Measurements from ENCODE around the gene CXCL8.
"Not testable (repeated sequence)": the region's sequence is repeated elsewhere in the genome, so short reads cannot be mapped to it uniquely, and the experiment has no call there.

The CXCL8 gene

DNA sequence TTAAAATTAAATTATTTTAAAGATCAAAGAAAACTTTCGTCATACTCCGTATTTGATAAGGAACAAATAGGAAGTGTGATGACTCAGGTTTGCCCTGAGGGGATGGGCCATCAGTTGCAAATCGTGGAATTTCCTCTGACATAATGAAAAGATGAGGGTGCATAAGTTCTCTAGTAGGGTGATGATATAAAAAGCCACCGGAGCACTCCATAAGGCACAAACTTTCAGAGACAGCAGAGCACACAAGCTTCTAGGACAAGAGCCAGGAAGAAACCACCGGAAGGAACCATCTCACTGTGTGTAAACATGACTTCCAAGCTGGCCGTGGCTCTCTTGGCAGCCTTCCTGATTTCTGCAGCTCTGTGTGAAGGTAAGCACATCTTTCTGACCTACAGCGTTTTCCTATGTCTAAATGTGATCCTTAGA, at the start of gene CXCL8:
Gene CXCL8, plus strand, starts transcription at position 217 of the 426 bp plus-strand sequence. Its CDS starts 90 bp downstream, at position 307.
- no peak for DNase-seq

DNA sequence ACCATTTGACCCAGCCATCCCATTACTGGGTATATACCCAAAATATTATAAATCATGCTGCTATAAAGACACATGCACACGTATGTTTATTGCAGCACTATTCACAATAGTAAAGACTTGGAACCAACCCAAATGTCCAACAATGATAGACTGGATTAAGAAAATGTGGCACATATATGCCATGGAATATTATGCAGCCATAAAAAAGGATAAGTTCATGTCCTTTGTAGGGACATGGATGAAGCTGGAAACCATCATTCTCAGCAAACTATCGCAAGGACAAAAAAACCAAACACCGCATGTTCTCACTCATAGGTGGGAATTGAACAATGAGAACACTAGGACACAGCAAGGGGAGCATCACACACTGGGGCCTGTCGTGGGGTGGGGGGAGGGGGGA, 49.2 kb upstream of the CXCL8 start:
- DNase-seq: not testable (repeated sequence)

DNA sequence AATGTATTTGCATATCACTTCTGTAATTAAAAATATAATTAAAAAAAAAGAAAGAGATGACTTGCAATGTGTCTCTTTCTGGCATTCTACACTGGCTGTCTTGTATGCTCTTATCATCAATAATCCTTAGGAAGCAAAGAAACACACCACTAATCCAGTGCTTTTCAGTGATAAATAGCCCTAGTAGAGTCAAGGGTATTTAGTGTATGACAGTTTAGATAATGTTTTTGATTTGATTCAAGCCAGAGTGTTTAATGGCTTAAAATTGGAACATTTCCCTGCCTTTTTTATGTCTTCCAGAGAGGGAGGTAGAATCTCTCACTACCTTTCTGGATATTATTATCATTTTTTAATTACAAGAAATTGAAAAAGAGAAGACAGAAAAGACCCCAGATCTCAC, 48.6 kb upstream of the CXCL8 start:
- no peak for DNase-seq

DNA sequence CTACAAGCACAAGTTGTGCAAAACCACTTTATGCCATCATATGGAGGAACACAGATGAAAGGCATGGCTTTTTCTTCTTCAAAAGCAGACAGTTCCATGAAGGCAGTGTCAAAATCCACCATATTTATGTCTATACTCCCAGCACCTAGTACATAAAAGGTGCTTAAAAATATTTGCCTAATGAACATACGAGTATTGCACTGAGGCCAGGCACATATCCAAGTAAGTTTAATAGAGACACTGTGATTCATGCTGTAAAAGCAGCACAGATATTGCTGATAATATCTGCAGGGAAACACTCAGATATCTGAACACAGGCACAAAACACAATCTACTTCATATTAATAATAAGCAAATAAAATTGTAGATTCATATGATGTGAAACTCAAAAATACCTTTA, 48.1 kb upstream of the CXCL8 start:
- no peak for DNase-seq

DNA sequence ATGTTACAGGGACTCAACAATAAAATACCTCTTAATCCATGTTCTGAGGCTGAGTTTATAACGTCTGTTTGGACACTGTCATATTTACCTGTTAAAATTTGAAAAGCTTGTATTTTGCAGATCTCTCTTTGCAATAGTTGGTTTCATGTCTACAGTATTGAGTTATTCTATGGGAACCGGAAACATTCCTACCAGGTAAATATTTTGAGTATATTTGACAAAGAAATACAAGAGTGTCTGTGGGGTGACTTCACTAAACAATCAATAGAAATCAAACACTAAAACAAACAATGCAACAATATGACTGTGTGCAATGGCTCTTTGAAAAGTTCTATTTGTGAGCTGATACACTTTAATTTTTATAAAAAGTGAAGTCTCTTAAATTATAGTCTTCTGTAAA, 47.7 kb upstream of the CXCL8 start:
- no peak for DNase-seq

DNA sequence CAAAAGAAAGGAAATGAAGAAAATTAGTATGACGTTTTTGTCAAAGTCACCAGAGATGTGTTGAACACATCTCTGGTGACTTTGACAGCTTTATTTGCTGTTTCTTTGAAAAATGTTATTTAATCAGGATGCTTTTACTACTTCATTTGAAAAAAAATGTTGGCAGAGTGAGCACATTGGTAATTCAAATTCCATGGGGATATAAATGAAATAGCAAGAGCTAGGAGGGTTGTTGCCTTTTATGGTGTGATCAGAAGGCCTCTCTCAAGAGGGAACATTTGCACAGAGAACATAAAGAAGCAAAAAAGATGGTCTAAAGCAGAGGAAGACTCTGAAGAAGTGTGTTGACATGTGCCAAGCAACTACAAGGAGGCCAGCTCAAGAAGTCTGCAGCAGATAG, 46.6 kb upstream of the CXCL8 start:
- no peak for DNase-seq

DNA sequence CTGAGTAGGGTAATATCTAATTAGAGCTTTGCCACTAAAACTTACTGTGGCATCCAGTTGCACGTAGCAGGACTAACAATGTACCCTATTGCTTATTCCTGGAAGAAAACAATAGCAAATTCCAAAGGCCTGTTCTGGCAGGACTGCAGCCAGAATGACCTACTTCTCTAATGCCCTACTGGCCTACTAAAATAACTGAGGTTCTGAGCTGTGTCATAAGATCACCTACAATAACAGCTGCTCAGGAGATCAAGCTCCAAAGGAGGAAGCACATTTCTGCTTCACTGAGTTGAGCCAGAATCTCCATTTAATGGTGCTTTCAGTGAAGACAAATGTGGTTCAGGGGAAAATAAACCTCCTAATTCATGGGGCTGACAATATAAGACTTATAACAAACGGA, 42.2 kb upstream of the CXCL8 start:
- no peak for DNase-seq

DNA sequence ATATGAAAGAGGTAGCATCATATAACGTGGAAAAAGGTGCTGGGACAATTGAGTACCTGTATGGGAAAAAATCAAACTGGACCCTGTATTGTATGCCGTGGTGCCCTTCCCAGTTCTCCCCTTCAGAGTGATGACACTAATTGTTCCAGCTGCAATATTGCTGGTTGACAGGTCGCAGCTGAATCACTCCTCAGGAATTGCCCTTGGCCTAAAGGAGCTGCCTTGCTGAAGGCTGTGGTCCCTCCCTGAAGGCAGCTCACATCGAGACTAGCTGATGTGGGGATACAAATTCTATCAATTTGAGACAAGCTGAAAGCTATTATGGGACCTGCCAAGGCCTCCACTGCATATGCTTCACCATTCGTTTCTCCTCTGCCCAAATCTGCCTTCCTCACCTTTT, 39.3 kb upstream of the CXCL8 start:
- no peak for DNase-seq

DNA sequence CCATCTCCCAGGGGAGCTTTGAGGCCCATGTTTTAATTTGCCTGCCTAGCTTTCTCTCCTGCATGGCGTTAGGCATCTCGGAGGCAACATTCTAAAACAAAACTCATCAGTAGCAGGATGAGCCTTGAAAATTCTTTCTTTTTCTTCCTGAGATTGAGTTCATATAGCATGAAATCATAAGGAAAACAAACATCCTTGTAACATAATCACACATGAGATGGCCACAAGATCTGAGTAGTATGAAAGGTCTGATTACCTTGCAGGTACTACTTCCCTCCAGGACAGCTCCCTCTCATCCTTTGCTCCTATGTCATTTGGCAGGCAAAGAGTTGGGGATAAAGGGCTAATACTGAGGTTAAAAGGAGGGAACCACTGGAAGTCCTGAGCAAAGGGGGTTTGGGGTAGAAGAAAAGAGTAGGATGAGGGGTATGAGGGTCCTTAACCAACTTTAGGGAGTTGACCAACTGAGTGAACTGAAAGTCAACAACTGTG, 37.5 kb upstream of the CXCL8 start:
- no peak for DNase-seq

DNA sequence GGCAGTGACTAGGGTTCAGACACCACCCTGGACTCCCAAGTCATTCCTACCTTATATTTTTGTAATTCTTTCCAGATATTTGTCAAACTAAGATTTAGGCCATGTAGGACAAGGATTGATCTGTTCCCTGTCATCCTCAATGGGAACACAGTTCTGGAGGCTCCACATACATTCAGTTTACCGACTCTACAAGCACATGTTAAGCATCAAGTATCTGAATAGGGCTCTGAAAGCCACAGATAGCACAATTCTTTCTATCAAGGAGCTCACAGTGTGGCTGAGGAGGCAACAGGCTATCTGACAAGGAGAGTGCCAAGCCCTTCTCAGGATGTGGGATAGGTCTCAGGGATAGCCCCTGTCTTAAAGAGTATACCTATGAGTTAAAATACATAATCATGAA, 37.0 kb upstream of the CXCL8 start:
- DNase-seq: no peak

DNA sequence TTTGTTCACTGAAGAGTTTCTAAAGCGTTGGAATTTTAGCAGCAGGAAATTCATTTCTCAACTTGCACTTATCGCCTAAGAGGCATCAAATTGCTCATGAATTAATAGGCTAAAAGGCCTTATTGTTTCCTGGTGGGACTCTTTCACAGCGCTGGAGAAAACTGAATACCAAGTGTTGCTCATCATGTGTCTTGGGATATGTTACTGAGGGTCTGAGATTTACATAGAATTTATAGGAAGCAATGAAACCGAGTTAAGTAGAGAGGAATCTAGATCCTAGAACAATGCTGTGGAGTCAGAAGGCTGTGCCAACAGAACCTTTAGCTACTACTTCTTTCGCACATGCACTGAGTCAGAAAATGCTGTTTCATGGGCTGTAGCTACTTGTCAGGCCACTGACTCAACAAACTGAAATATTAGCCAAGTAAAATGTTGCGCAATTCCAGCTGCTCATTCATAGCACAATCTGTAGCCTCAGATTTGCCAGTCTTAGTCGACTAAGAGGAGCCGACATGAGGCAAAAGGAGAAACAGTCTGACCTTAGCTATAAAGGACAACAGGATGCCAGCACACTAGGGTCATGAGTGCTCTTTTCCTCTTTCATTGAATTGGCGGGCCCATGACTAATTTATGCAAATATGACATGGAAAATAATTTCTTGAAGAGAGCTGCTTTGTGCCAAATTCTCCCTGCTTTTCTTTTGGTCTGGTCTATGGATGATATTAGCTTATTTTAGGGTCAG, 35.9 kb upstream of the CXCL8 start:
- DNase-seq: no peak

DNA sequence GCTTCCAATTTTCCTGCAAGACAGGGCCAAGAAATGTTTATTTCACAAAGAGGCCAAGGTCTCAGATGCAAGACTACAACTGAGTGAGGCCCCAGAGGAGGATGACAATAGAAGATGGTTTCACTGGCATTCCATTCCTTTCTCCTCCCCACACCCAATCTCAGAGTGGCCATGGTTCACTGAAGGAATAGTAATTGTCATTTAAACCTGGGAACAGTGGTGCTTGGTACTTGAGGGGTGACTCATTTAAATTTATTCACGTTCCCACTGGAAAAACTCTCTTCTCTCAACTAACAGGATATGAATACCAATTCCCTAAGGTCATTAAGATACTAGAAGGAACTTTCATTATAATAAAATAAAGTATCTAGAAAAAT, 35.3 kb upstream of the CXCL8 start:
- DNase-seq: no peak

DNA sequence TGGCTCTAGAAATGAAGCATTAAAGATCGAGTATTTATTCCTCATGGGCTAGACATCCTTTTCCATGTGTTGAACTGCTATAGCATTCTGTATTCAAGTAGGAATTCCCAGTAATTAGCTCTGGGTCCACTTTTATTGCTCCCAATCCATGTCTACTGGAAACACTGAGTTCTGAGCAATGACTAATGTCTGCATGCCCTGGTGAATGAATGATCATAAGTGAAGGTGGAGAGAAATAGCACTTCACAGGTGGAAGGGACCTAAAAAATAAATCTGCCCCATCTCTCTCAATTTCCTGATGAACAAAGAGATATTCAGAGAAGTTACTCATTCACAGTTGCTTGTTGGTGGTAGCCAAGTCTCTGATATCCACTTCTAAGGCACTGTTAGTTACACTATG, 34.6 kb upstream of the CXCL8 start:
- no peak for DNase-seq

DNA sequence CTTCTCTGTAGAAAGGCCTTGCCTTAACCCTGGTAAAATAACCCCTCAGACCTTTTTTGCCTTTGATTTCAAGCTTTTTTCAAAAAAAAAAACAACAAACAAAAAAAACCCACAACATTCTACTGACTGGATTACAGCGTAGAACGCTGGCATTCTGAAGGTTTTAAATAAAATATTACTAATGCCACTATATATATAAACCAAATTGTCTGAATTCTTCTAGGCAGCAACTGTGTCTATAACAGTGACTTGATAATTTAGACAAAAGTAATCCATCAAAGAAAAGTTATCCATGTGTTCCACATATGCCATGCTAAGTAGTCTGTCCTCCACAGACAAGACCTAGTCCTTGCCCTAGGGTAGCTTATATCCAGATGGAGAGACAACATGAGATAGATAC, 33.6 kb upstream of the CXCL8 start:
- DNase-seq: no peak

DNA sequence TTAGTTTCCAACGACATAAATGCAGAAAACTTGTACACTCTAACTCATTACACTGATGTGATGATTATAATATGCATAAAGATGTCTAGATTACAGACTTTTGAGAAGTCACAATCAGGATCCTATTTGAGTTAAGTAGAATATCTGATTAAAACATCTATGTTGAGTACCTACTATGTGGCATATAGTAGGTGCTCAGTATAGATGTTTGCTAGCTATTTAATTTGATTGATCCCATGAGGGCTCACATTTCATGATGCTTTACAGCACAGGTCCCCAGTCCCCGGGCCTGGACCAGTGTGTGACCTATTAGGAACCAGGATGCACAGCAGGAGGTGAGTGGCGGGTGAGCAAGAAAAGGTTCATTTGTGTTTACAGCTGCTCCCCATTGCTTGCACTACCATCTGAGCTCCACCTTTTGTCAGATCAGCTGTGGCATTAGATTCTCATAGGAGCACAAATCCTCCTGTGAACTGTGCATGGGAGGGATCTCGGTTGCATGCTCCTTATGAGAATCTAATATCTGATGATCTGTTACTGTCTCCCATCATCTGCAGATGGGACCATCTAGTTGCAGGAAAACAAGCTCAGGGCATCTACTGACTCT, 33.0 kb upstream of the CXCL8 start:
- DNase-seq: no peak

DNA sequence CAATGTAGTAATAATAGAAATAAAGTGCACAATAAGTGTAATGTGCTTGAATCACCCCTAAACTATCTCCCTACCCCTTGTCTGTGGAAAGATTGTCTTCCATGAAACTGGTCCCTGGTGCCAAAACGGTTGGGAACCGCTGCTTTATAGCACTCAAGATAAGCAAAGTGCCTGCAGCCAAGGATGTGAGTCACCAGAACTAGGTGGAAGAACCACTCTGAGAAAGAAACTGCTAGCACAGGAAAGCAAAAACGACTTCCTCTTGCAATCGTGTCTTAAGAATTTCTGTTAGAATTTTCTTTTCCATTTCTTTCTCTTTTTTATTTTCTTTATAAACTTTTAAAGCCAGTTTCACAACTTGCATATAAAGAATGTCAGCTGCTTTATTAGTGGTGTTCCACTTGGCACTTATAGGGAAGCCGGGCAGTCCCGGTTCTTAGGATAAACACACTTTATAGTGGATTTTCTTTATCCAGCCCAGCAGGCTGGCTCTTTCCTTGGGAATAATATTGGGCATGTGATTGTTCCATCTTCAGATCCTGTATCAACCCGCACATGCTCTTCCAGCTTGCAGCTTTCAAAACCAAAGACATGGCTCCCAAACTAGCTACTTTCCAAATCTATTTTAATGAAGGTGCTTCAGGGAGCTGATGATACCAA, 32.3 kb upstream of the CXCL8 start:
- no peak for DNase-seq

DNA sequence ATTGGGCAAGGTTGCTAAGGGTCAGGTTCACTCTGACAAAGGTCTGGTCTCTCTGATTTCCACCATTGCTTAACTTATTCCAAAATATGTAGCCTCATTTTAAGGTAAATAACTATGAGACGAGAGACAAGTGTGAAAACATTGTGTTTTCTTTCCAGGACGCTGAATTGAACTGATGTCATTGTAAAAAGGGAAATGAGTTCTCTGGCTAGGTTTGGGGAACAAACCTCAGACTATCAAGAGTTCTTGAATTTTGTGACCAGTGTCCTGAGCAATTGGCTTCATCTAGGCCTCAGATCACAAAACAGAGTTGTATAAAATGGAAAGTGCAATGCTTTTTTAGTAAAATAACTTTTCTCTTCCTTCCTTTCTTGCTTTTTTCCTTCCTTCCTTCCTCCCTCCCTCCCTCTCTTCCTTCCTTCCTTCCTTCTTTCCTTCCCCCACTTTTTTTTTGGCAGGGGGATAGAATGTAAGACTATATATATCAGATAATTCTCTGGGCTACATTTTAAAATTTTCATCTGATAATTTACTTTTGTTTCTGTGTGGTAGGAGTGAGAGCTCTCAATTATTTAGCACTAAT, 30.8 kb upstream of the CXCL8 start:
- no peak for DNase-seq

DNA sequence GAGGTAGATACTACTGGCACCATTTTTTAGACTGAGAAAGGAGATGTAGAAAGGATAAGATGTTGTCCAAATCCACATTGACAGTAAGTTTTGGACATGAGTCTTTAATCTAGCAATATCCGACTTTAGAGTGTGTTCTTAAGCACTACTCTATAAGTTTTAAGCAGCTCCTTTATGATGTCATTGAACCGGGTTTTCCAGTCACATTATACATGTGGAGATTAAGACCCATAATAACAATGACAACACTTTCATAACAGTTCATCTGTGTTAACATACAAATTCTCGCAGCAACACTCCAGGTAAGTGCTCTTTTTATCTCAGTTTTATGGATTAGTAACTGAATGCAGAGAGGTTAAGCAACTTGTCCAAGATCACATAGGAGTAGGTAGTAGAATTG, 30.3 kb upstream of the CXCL8 start:
- DNase-seq: no peak

DNA sequence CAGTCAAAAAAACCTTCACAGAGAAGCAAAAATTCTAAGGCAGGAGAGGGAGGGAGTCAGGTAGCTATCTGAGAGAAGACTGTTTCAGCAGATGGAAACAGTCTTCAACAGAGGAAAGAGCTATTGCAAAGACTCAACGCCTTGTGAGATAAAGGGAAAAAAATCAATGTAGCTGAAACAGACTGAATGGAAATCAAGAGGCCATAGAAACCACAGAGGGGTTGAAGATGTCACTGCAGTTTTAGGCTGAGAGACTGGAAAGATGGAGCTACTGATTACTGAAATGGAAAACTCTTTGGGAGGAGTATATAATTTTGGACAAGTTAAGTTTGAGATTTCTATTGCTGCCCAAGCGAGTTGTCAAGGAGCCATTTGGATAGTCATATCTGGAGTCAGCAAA, 28.4 kb upstream of the CXCL8 start:
- DNase-seq: no peak

DNA sequence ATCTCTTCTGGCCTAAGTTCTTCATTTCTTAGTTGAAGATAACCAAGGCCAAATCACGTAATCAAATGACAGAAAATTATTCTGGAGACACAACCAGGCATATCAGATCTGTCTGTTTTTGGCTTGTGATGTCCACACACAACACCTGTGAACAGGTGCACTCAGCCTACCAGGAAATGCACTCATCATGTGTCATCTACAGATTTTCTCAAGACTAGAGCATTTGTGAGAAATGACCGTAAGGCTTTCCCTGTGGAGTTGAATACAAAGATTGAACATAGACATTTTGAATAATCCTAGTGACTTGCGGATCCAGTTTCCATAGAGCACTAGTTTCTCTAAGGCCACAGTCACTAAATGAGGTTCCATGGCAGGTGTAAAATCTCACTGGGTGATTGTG, 26.7 kb upstream of the CXCL8 start:
- no peak for DNase-seq

DNA sequence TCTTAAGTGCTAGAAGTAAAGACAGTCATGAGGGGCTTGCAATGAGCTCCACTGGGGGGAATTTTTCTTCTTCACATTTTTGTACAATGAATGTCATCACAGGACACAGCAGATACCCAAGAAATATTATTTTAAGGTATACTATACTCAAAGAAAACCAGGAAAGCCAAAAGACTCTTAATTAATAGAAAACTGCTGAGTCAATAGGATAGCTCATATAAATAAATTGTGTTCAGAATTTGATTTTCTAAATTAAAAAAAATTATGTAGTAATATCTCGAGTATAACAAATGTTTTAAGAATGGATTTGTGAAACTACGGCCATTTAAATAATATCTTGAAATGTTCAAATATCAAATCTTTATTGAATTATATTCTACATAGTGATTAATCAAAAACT, 25.7 kb upstream of the CXCL8 start:
- no peak for DNase-seq

DNA sequence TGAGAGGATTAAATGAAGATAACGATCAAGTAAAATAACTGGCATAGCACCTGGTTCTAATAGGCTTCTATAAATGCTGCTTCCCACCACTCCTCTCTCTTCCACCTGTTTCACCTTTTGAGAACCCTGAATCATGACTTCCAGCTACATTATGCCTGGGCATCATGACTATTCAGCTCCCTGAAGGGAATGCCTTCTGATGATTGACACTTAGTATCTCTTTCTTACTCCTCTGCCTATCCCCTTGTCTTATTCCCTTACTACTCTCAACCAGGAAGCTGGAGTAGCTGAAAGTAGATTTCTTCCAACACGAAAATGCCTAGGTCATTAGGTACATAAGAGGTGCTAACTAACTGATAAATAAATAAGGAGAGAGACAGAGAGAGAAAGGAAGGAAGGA, 24.7 kb upstream of the CXCL8 start:
- no peak for DNase-seq

DNA sequence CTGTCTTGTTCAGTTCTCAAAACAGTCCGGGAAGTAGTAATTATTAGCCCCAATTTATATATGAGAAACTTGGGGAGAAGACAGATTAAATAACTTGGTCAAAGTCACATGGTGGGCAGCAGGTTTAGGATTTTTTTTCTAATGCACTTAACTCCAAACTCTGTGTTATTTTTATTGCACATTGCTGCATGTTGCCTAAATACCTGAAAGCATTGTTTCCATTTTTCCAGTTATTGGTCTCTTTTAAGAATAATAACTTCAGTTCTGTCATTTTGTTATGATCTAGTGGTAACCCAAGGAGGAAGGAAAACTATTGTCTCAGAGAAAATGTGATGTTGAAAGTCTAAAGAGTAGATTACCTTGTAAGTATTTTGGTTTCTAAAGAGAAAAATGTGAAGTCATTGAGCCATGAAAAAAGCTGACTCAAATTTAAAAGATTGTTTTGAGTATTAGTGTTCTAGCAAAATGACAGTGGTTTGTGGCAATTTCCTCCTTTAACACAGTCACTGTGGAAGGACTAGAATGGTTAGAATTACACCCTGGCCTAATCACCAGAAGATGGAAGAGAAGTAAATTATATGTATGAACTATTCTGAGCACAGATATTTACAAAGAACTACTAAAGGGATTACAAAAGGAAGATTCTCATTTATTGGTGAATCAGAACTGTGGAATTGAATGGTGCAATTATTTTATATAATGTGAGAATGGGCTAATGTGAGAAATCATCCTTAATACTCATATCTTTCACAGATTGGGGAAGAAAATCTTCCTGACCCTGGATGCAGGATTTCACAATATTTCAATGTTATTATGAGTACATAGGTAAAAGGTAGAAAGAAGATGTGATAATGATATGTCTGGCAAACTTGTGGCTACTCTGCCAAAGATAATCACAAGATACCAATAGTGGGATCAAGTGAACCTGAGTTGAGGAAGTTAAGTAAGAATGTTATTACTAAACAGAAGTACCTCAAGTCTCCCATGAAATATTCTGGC, 21.7 kb upstream of the CXCL8 start:
- no peak for DNase-seq
